Activated T-helper 9 cell treated with anti-CD3 and anti-CD28 coated beads, Interleukin-2, amount 50 U/mL, for 16 hours (primary cell): ENCODE data around the gene ATP10A.

ENCODE experiments used
- DNase-seq: peaks from one replicate; pipeline ENCODE4 v3.0.0-alpha.2; 2020; ENCODE audit warnings: low read depth

ATP10A gene

GRCh38 chr15:25716414-25717126, 146.6 kb downstream of the ATP10A start:
- DNase-seq = no peak

GRCh38 chr15:25715536-25716413, 147.4 kb downstream of the ATP10A start:
- DNase-seq = no peak

GRCh38 chr15:25714538-25714840, 148.6 kb downstream of the ATP10A start:
- DNase-seq = no peak

- no peak for DNase-seq
Measured at GRCh38 chr15:25713736-25714537, 149.2 kb downstream of the ATP10A start.

GRCh38 chr15:25712961-25713355, 150.2 kb downstream of the ATP10A start:
- no peak for DNase-seq

- DNase-seq = no peak
Measured at GRCh38 chr15:25712192-25712960, 150.8 kb downstream of the ATP10A start.

GRCh38 chr15:25711691-25712090, 151.4 kb downstream of the ATP10A start:
- DNase-seq = no peak

GRCh38 chr15:25711164-25711563, 152.0 kb downstream of the ATP10A start:
- no peak for DNase-seq

- DNase-seq = peak; percentile 14
Measured at GRCh38 chr15:25710184-25710583, 152.9 kb downstream of the ATP10A start.

- no peak for DNase-seq
Measured at GRCh38 chr15:25709437-25710159, 153.5 kb downstream of the ATP10A start.

- no peak for DNase-seq
Measured at GRCh38 chr15:25708391-25708790, 154.7 kb downstream of the ATP10A start.

- DNase-seq = no peak
Measured at GRCh38 chr15:25707656-25708365, 155.3 kb downstream of the ATP10A start.

GRCh38 chr15:25706176-25706955, 156.8 kb downstream of the ATP10A start:
- no peak for DNase-seq

- DNase-seq = no peak
Measured at GRCh38 chr15:25705433-25706115, 157.6 kb downstream of the ATP10A start.

GRCh38 chr15:25703726-25704125, 159.4 kb downstream of the ATP10A start:
- DNase-seq = no peak

- DNase-seq = no peak
Measured at GRCh38 chr15:25701721-25702465, 161.2 kb downstream of the ATP10A start.

- no peak for DNase-seq
Measured at GRCh38 chr15:25700916-25701315, 162.2 kb downstream of the ATP10A start.

- DNase-seq = no peak
Measured at GRCh38 chr15:25697586-25697985, 165.5 kb downstream of the ATP10A start.
